Activated CD4-positive, alpha-beta T cell treated with anti-CD3 and anti-CD28 coated beads, Interleukin-2, amount 50 U/mL, for 24 hours (primary cell): ENCODE data around the gene UQCR11.

Experiments
- DNase-seq, 2 donors: peaks; one replicate each; pipeline ENCODE4 v3.0.0-alpha.2; 2020; ENCODE audit warnings: low read depth in 1 of 2, low spot score in 1 of 2

UQCR11 gene

DNA sequence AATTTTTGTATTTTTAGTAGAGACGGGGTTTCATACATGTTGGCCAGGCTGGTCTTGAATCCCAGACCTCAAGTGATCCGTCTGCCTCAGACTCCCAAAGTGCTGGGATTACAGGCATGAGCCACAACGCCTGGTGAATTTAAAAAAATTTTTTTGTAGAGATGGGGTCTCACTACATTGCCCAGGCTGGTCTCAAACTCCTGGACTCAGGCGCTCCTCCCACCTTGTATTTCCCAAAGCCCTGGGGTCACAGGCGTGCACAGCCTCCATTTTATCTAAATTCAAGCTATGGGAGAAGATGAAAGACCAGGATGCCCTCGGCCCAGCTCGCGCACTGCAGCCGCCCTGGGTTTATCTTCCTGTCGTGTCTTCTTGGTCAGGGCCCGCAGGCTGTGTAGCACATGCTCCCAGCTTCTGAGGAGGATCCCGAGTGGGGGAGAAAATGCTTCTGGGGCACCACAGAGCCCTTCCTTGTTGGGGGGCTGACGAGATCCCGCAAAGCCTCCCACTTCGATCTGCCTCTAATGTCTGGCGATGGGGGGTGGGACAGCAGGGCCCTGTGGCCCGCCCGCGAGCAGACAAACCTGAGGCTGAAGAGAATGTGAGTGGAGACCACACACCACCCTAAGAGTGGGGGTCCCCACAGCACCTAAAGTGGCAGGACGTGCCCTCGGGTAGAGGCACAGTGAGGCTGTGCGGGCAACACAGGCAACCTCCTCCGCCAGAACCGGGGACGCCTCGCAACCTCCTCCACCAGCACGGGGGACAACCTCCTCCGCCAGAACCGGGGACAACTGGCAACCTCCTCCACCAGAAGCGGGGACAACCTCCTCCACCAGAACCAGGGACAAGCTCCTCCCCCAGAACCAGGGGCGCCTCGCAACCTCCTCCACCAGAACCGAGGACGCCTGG lies 31.3 kb upstream of the UQCR11 start:
- DNase-seq: no peak

DNA sequence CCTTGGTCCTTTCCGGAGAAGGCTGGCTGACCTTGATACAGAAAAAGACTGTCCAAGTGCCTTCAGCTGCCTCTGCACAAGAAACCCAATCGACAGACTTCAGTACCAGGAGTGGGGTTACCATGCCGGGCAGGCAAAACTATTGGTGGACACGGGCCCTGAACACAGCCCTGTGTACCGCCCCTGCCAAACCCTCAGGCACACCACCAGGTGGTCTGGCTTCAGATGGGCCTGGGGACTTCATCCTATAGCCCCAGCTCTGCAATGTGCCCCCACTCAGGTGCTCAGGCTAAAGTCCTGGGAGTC lies 29.6 kb upstream of the UQCR11 start:
- no peak for DNase-seq

DNA sequence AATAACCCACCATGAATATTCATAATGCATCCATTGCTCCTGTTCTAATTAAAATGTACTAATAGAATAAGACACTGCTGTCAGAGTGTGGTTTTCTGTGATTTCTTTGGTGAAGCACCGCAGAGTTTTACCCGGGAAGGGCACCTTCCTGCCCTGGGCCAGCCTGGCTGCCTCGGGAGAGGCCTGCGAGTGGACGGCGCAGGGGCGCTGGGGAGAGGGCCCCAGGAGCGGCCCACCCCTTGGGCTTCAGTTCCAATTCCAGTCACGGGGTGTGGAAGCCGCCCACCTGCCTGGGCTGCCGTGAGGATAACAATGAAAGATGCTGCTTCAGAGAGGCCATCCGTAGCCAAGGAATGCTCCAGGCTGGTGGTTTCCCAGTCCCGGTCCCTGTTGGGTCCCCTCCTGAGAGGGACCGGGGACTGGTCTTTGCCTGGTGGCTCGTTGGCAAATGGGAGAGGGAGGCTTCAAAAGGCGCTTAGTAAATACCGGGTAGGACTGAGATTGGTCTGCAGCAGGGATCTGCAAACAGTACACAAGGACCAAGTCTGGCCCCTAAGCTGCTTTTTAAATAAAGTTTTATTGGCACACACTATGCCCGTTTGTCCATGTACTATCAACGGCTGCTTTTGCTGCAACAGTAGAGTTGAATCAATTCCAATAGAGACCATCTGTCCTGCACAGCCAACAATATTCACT lies 29.1 kb upstream of the UQCR11 start:
- DNase-seq: no peak

DNA sequence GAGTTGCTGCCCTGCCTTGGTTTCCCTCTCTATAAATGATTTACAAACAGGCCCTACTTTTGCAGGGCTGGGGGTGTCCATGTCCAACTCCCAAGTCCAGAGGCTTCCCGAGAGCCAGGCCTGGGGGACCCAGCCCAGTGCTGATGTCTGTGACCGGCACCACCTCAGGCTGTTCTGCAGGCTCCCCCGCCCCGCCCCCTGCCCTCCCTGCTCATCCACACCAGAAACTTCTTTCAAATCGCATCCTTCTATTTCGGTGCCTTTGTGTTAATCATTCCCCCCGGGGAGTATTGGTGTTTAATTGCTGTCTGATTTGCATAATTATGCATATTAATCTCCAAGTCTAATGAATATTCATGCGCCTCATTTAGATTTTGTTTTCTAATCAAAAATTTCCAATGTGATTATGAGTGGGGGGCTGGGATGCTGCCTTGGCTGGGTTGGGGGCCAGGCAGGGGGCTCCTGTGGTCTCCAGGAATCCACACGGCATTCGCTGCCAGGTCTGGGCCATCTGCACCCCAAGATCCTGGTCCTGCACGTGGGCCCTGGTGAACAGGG lies 28.1 kb upstream of the UQCR11 start:
- DNase-seq: no peak

DNA sequence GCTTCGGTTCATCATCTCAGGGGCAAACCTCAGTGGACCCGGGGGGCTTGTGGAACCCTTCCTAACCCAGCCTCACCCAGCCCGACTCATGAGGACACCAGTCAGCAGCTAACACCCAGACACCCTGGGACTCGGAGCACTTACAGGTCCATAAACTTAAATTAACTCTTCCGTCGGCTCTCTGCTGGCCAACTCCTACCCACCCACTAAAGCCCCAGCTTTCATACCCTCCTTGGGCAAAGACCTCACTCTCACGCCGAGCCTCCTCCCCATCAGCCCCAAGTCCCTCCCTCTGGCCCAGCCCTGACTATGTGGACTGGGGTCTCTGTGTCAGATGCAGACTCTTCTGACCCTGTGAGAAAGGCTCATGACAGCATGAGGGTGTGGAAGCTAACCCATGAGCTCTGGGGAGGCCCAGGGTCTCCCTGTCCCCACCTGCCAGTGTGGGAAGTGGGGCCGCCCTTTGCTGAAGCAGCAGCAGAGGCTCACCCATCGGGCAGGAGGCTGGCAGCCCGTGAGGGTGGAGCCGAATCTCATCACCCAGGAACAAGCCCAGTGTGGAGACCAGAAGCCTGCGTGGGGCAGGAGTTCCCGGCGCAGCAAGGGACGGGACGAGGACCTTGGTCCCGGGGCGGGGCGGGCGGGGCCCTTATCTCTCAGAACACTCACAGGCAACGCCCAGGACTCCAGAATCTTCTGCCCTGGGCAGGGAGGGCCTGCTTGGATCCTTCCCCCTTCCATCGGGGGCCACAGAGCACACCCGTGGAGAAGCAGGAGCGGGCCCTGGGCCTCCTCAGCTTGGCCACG lies 27.4 kb upstream of the UQCR11 start:
- no peak for DNase-seq

DNA sequence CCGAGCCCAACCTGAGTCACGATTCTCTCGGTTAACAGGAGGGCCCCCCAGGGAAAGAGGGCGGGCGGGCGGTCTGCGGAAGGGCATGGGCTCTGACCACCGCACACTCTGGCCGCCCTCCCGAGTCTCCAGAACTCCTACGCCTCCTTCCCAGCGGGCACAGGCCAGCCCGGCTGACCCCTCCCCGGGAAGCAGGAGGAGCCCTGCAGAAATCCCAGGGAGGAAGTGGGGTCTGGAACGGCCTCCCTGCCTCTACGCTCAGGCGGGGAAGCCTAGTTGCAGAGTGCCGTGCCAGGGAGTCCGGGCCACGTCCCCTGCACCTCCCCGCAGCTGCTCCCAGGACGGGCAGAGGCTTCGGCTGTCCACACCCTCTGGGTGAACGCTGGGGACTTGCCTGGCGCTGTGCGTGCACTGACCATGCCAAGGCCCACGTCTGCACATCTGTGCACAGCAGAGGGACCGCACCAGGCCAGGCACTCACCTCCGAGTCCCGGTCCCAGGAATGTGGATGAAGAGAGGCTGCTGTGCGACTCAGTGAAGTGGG lies 26.4 kb upstream of the UQCR11 start:
- DNase-seq: no peak

DNA sequence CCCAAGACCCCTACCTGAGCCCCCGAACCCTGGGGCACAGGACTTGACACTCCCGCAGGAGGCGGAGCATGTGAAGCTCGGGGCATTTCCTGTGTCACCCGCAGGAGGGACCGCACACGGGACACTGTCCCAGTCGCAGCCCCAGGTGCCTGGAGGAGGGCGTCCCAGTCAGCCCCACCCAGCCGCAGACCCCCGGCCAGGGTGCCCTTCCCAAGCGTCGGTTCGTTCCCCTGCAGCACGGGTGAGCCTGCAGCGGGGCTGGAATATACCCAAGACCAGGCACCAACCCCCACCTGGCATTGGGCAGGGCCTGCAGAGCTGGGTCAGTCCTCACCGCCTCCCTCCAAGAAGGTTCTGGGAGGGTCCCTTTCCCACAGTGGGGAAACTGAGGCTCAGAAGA lies 25.5 kb upstream of the UQCR11 start:
- no peak for DNase-seq

DNA sequence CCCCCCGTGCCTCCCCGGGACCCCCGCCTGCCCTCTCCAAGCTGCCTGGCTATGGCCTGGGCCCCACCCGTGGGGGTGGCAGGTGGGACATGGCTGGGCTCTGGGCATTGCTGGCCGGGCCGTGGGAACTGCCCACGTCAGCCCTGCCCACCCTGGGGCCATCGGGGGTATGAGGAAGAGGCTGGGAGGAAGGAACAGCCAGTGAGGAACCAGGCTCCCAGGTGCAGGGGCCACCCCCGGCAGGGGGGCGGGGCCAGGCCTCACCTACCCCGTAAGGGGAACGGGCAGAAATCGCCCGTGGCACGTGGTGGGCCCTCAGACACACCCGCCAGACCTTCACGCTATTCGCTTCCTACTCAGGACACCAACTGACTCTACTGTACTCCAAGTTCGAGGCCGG lies 24.8 kb upstream of the UQCR11 start:
- no peak for DNase-seq

DNA sequence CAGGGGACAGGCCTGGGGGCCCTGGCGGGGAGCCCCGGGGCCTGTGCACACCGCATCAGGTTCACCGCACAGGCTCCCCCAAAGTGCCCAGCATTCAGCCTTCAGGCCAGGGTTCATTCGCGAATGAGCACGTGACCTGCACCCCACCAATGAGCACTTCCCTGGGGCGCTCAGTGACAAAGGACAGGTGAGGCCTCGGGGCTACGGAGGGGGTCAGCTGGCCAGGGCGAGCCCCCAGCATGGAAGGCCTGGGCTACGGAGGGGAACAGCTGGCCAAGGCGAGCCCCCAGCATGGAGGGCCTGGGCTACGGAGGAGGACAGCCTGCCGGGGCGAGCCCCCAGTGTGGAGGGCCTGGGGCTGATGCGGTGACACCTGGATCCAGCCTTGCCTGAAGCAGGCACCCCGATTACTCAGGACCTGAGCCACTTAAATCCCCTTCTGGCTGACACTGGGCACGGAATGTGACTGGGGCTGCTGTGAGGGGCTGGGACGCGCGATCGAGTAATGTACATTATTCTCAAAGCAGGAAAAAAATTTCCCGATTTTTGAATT lies 24.1 kb upstream of the UQCR11 start:
- no peak for DNase-seq

DNA sequence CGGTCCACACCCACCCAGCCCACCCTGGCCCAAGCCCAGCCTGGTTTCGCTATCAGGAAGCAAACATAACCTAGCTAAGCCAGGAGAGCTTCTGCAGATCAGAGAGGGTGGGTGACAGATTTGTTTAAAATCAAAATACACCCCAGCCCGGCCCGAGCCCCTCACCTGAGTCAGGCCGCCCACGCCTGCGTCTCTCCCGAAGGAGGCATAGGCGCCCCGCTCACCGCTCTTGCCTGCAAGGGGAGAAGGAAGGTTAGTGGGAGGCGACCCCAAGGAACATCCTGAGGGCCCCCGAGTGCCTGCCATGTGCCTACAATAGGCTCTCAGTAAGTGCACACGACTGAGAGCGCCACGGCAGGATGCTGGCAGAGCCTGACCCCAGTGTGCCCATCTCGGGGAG lies 21.9 kb upstream of the UQCR11 start:
- no peak for DNase-seq

DNA sequence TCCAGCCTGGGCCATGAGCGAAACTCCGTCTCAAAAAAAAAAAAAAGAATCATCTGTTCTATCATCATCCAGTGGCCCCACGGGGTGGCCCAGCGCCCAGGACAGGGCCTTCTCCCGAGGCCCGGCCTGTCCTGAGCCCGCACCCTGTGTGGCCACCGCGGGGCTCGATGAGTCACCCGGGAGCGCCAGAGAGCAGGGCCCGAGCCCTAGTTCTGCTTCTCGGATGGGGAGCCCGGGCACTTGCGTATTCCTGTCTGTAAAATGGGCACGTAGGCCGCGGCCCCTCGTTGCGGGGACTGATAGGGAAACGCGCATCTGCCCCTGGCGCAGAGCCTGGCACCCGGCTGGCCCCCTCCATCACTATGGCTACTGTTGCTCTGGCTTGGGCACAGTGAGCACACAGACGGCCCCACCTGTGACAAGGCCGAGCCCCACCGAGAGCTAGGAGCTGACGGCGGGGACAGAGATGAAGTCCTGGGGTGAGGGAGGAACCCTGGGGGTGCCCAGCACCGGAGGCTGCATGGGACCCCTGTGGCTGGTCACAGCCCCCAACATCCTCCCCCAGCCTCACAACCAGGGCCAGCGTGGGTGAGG lies 21.3 kb upstream of the UQCR11 start:
- DNase-seq: no peak

DNA sequence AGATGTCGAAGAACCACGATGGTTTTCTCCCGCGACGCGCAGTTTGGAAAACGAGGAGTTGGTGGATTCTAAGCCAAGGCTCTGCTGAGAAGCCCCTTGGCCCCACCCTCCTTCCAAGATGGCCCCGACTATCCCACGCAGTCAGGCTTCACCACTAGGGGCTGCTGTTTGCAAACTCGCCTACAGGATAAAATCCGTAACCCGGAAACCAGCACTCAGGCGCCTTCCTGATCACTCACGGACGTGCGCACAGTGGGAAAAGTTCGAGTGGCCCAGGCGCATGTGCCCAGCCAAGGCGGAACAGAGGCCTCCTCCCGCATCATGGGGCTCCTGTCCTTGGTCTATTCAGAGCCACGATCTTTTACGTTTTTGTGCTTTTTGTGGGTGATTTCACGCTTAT lies 19.2 kb upstream of the UQCR11 start:
- DNase-seq: peak in 1 of 2 donors; percentile 44

DNA sequence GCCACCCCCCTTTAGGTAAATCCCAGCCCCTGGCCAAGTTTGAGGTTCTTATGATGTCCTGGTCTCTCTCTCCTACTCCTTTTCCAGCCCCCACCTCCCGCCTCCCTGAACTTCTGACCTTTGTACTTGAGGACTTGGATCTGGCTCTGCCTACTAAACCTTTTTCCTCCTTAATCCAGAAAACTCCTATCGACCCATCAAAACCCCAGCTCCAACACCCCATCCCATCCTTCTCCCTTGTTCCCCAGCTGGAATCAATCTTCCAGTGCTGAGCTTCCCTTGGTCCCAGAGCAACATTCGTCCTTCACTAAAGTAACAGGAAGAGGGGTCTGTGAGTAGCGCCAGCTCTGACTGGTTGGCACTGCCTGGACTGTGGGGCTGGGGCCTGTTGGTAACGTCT lies 17.3 kb upstream of the UQCR11 start:
- DNase-seq: no peak

DNA sequence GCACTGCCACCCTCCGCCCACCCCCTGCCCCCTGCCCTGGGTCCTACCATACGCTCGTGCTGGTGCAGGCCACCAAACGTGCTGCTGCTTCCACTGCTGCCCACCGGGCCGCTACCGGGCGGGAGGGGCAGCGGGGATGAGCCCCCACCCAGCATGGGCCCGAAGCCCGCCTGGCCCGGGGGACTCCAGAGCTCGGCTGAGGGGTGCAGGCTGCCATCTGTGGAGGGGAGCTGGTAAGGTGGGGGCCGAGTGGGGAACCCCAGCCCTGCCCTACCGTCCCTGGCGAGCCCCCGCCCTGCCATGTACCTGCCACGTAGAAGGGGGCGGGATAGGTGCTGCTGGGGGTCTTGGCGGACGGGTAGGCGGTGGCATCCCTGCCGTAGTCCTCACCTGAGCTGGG lies 16.7 kb upstream of the UQCR11 start:
- DNase-seq: no peak

DNA sequence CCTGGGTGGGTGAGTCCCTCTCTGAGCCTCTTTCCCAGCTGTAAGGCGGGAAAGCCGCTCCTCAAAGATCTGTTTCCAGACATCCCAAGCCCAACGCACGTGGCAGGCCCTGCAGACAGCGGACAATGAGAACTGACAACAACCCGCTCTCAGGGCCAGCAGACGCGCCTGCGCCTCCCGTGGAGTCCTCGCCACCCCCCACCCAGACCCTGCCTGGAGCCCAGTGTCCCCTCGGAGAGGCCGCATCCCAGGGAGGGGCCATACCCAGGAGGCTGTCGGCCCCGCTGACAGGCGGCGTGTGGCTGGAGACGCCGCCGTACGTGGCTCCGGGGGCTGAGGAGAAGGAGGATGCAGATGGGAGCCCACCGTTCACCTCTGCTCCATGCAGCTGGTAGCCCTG lies 16.3 kb upstream of the UQCR11 start:
- no peak for DNase-seq

DNA sequence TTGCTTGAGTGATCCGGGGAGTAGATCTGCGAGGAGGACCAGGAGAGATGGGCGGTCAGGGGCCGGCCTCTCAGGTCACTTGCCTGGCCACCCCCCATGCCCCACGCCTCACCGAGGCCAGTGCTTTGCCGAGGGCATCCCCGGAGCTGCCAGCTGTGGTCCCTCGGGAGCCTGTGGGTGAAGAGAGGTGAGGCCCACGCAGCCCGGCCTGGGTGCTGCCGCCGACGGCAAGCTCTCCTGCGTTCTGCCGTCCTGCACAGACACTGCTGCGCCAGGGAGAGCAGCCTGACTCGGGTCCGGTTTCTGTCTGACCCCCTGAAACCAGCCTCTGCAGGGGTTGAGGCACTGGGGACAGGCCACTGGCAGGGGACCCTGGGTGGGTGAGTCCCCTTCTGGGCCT lies 15.8 kb upstream of the UQCR11 start:
- no peak for DNase-seq

DNA sequence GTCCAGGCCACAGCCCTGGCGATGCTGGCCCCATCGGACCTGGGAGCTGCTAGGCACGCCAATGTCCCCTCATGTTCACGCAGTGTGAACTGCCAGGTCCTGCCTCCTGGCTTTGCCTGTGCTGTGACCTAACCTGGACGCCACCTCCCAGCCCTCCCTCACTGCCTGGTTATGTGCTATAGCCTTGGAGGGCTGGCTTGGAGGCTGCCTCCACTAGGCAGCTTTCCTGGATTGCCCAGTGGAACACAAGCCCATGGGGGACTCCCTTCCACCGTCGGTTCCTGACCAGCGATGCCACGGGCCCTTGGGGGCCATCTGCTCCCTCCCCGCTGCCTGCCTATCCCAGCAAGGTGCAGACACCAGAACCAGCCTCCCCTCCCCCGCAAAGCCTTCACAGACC lies 15.2 kb upstream of the UQCR11 start:
- no peak for DNase-seq

DNA sequence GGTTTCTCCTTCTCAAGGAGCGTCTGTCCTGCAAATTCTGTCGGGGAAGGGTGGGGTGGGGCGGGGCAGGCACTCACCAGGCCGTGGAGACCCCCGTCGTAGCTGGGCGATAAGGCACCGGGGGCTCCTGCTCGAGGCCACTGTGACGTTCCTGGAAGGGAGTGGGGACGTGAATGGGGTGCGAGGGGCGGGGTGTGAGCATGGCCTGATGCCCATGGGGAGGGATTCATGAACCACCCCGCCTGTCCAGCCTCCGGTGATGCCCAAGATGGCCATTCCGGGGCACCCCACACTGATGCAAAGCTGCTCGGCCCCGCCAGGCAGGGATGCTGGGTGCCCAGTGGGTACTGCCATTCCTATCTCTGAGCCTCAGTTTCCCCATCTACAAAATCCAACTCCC lies 14.4 kb upstream of the UQCR11 start:
- no peak for DNase-seq

DNA sequence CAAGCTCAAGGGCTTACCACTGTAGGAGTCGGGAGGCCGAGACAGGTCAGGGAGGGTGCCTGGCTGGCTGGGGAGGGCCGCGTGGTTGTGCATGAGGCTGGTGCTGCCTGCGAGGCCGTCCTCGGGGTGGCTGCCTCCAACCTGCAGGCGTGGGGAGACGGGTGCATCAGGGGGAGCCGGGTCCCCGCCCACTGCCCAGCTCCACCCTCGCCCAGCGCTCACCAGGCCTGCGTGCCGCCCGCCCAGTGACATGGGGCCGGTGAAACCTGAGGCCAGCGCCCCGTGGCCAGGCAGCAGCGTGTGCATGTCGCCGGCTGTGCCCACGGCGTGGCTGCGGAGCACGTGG lies 13.8 kb upstream of the UQCR11 start:
- DNase-seq: no peak

DNA sequence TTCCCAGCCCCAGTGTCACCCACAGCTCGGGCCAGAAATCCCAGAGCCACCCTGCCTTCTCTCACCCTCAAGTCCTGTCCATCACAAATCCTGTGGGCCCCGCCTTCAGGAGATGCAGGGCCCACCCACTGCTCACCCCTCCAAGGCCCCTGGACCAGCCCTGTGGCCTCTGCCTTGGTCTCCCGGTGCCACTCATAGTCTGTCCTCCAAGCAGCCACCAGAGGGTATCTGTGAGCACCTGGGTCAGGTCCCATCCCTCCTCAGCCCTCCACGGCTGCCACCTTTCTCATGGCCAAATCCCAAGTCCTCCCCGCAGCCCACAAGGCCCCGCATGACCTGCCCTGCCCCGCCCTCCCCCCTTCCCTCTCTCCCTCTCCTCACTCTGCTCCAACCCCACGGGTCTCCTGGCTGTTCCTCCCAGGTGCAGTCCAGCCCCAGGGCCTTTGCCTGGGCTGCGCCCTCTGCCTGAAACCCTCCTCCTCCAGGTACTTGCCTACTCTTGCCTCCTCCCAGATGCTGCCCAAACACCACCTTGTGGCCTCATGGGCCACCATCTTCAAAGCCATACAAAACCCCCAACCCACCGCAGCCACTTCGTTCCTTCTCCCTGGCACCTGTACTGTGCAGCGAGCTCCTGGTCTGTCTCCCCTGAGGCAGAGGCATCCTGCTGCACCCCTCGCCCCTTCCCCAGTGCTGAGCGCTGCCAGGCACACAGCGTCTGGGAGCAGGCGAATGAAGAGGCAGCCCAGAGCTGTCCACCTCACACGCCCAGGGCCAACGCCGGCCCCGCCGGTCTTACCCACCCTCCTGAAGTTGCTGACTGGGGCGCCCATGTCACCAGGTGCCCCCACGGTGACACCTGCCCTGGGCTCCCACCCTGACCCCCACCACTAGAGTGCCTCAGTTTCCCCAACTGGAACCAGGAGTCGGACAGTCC lies 13.2 kb upstream of the UQCR11 start:
- DNase-seq: no peak
